H1 (cell line): ENCODE data around the gene APBA3.

Source experiments
- HDAC2 ChIP-seq, 2 experiments: fragments of 300-600 bp in 1 of 2; sonication (generic) in 1 of 2; IDR thresholded peaks; 2 replicates each; pipeline ENCODE4 v1.6.1; 2011 to 2012; ENCODE audit warnings: low read depth in 2 of 2, low read length in 2 of 2, mild to moderate bottlenecking in 2 of 2, moderate library complexity in 2 of 2, borderline replicate concordance in 1 of 2, inconsistent platforms in 1 of 2
- POLR2A ChIP-seq, 2 experiments: IDR thresholded peaks; 1 replicate in 1 of 2; 2 replicates in 1 of 2; pipeline ENCODE4 v1.6.1; 2011; ENCODE audit warnings: low read depth in 2 of 2, low read length in 2 of 2, mild to moderate bottlenecking in 2 of 2; ENCODE audit errors: control extremely low read depth in 1 of 2
- TF ChIP-seq, protein P1 (sequence below): IDR thresholded peaks from 2 replicates; pipeline ENCODE4 v1.6.1; 2012; ENCODE audit warnings: inconsistent platforms

DNA sequence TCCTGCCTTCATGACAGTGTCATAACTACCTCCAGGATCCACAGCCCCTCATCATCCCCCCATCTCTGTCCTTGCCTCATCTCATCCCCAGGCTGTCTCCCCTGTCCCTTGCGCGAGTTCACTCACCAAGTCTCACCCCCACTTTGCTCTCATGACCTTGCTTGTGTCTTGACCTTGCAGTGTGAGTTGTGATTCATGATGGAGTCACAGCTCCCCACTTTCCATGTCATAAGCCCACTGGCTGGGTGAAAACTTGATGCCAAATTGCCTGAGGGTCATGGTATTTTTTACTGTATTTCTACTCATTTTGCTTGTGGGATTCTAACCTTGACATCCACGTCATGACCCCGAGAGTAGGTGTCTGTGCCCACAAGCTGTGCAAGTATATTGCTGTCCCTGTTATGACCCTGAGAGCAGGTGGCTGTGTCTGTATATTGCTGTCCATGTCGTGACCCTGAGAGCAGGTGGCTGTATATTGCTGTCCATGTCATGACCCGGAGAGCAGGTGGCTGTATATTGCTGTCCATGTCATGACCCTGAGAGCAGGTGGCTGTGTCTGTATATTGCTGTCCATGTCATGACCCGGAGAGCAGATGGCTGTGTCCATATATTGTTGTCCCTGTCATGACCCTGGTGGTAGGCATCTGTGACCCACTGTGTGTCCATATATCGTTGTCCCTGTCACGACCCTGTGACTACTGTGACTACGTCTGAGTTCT is 23.8 kb downstream of the APBA3 start:
- TF ChIP-seq HDAC2 (IDR thresholded peaks at IDR 0.05; ENCODE audit: borderline replicate concordance in 1 of 2, low read depth in 2 of 2, low read length in 2 of 2) (no peak), POLR2A (IDR thresholded peaks at IDR 0.05; ENCODE audit: control extremely low read depth in 1 of 2, low read depth in 2 of 2, low read length in 2 of 2) (no peak)
- TF ChIP-seq, protein P1, sequence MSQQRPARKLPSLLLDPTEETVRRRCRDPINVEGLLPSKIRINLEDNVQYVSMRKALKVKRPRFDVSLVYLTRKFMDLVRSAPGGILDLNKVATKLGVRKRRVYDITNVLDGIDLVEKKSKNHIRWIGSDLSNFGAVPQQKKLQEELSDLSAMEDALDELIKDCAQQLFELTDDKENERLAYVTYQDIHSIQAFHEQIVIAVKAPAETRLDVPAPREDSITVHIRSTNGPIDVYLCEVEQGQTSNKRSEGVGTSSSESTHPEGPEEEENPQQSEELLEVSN, result no peak
